H4 (cell line): ENCODE results near the gene PHF21A. TPM values are rescaled to one million over a fixed set of nuclear protein-coding genes. Genes with fewer than 3 reads are reported as not detected.
"Not testable (repeated sequence)": the region's sequence is repeated elsewhere in the genome, so short reads cannot be mapped to it uniquely, and the experiment has no call there.

ENCODE experiments used
- DNase-seq: peaks from one replicate; pipeline ENCODE4 v3.0.0-alpha.2; 2015; ENCODE audit warnings: low spot score
- total RNA-seq: library from RNA; depleted of rRNA; stranded (reverse); fragments of >200 nt; shearing (Covaris generic); gene quantifications from 2 replicates; pipeline ENCODE4 v1.2.3, GENCODE V29; 2014

PHF21A gene
- total RNA-seq, 1 experiment from 2014 or later, result 8.0 TPM

GRCh38 chr11:45921561-45922424 lies 199.5 kb downstream of the PHF21A start:
- DNase-seq, result no peak

GRCh38 chr11:45920531-45921477 lies 200.4 kb downstream of the PHF21A start:
- DNase-seq, result no peak

GRCh38 chr11:45919806-45920530 lies 201.3 kb downstream of the PHF21A start:
- DNase-seq, result no peak

GRCh38 chr11:45918962-45919675 lies 202.1 kb downstream of the PHF21A start:
- DNase-seq, result no peak

GRCh38 chr11:45918331-45918941 lies 202.8 kb downstream of the PHF21A start:
- DNase-seq, result peak; percentile 79

- DNase-seq, result peak; percentile 100
These were observed 203.5 kb downstream of the PHF21A start, which contains the start of gene PEX16 for GRCh38 chr11:45917623-45918330. TSS of gene PEX16 (minus strand) at chr11:45917877. CDS start at chr11:45917811, 66 bp downstream.

GRCh38 chr11:45917286-45917622 lies 204.0 kb downstream of the PHF21A start:
- no peak for DNase-seq

- DNase-seq, result no peak
These were observed 205.8 kb downstream of the PHF21A start for GRCh38 chr11:45915446-45915845.

- no peak for DNase-seq
These were observed 207.2 kb downstream of the PHF21A start for GRCh38 chr11:45913942-45914635.

- no peak for DNase-seq
These were observed 207.7 kb downstream of the PHF21A start for GRCh38 chr11:45913514-45913913.

- no peak for DNase-seq
These were observed 210.6 kb downstream of the PHF21A start for GRCh38 chr11:45910623-45911022.

GRCh38 chr11:45909594-45910475 lies 211.4 kb downstream of the PHF21A start:
- DNase-seq, result no peak

- DNase-seq, result no peak
These were observed 213.3 kb downstream of the PHF21A start for GRCh38 chr11:45907911-45908370.

GRCh38 chr11:45906965-45907611 lies 214.2 kb downstream of the PHF21A start, which contains the start of gene FREY1:
TSS of gene FREY1 (minus strand) at chr11:45907271. CDS start at chr11:45907245, 26 bp downstream.
- DNase-seq, result no peak

GRCh38 chr11:45906096-45906682 lies 215.1 kb downstream of the PHF21A start:
- no peak for DNase-seq

- DNase-seq, result not testable (repeated sequence)
These were observed 215.7 kb downstream of the PHF21A start for GRCh38 chr11:45905576-45905975.

GRCh38 chr11:45905095-45905494 lies 216.2 kb downstream of the PHF21A start:
- no peak for DNase-seq
